Upper lobe of left lung (tissue), 4 donors: ENCODE data around the gene KCNJ6.
"Not testable (repeated sequence)": the region's sequence is repeated elsewhere in the genome, so short reads cannot be mapped to it uniquely, and the experiment has no call there.

Source experiments
- EP300 ChIP-seq, 4 donors: sonication (generic); formaldehyde crosslinking; IDR thresholded peaks; one replicate each; pipeline ENCODE4 v1.5.1; 2017; ENCODE audit warnings: antibody characterized with exemption in 4 of 4, control low read depth in 2 of 4
- POLR2A ChIP-seq, 4 donors: fragments of 450-650 bp; IDR thresholded peaks; one replicate each; pipeline ENCODE4 v1.5.1; 2016 to 2017; ENCODE audit warnings: antibody characterized with exemption in 4 of 4, mild to moderate bottlenecking in 2 of 4
- POLR2AphosphoS5 ChIP-seq, 2 donors: sonication (generic); formaldehyde crosslinking; IDR thresholded peaks; one replicate each; pipeline ENCODE4 v1.5.1; 2017; ENCODE audit warnings: antibody characterized with exemption in 2 of 2
- TF ChIP-seq, protein P1 (sequence below), 6 experiments: fragments of 450-650 bp in 4 of 6; fragments of 200-600 bp in 2 of 6; sonication (generic) in 2 of 6; IDR thresholded peaks; one replicate each; pipeline ENCODE4 v1.5.1; 2016 to 2019; ENCODE audit warnings: antibody characterized with exemption in 6 of 6

DNA sequence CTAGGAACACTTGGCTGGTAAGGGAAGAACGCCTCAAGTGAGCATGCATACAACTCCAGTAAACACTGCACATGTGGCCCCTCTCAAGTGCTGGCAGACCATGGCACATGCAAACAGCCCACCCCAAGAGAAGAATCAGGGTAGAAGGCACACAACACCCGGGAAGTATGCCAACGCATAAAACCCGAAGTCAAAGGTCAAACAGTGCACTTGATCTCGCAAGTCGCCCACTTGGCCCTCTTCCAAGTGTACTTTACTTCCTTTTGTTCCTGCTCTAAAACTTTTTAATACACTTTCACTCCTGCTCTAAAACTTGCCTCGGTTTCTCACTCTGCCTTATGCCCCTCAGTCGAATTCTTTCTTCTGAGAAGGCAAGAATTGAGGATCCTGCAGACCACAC is 4.0 kb upstream of the KCNJ6 start:
- not testable (repeated sequence) for TF ChIP-seq POLR2A, POLR2AphosphoS5, EP300 (IDR thresholded peaks at IDR 0.05)
- TF ChIP-seq, protein P1, sequence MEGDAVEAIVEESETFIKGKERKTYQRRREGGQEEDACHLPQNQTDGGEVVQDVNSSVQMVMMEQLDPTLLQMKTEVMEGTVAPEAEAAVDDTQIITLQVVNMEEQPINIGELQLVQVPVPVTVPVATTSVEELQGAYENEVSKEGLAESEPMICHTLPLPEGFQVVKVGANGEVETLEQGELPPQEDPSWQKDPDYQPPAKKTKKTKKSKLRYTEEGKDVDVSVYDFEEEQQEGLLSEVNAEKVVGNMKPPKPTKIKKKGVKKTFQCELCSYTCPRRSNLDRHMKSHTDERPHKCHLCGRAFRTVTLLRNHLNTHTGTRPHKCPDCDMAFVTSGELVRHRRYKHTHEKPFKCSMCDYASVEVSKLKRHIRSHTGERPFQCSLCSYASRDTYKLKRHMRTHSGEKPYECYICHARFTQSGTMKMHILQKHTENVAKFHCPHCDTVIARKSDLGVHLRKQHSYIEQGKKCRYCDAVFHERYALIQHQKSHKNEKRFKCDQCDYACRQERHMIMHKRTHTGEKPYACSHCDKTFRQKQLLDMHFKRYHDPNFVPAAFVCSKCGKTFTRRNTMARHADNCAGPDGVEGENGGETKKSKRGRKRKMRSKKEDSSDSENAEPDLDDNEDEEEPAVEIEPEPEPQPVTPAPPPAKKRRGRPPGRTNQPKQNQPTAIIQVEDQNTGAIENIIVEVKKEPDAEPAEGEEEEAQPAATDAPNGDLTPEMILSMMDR (IDR thresholded peaks at IDR 0.05): not testable (repeated sequence)
